Measurements from ENCODE around the gene ZNF740. TPM values are rescaled to one million over a fixed set of nuclear protein-coding genes. Genes with fewer than 3 reads are reported as not detected.

The ZNF740 gene
- total RNA-seq, 1 donor from 2014 or later, result 16.6 TPM

DNA sequence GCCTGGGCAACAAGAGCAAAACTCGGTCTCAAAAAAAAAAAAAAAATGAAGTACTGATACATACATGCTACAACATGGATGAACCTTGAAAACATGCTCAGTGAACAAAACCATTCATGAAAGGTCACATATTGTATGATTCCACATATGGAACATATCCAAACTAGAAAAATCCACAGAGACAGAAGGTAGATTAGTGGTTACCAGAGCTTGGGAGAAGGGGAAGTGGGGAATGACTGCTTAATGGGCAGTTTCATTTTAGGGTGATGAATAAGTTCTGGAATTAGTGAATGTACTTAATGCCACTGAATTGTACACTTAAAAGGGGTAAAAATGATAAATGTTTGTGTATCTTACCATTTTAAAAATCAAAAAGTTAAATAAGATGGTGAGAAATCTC lies 23.8 kb downstream of the ZNF740 start:
- no peak overlapping the region for H3K4me3 ChIP-seq (ENCODE audit: low read depth, low read length)
- no peak for FAIRE-seq
- TF ChIP-seq, protein P1, sequence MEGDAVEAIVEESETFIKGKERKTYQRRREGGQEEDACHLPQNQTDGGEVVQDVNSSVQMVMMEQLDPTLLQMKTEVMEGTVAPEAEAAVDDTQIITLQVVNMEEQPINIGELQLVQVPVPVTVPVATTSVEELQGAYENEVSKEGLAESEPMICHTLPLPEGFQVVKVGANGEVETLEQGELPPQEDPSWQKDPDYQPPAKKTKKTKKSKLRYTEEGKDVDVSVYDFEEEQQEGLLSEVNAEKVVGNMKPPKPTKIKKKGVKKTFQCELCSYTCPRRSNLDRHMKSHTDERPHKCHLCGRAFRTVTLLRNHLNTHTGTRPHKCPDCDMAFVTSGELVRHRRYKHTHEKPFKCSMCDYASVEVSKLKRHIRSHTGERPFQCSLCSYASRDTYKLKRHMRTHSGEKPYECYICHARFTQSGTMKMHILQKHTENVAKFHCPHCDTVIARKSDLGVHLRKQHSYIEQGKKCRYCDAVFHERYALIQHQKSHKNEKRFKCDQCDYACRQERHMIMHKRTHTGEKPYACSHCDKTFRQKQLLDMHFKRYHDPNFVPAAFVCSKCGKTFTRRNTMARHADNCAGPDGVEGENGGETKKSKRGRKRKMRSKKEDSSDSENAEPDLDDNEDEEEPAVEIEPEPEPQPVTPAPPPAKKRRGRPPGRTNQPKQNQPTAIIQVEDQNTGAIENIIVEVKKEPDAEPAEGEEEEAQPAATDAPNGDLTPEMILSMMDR (IDR thresholded peaks at IDR 0.05; ENCODE audit: insufficient read depth, low read length, severe bottlenecking), result no peak
- no peak for DNase-seq (ENCODE audit: low read depth)
- H3K27me3 ChIP-seq (ENCODE audit: control insufficient read depth, insufficient read depth, low read length), result no peaks in the 10 kb centered on the region
- H3K36me3 ChIP-seq (ENCODE audit: control insufficient read depth, insufficient read depth, low read length), result no peaks in the 10 kb centered on the region

DNA sequence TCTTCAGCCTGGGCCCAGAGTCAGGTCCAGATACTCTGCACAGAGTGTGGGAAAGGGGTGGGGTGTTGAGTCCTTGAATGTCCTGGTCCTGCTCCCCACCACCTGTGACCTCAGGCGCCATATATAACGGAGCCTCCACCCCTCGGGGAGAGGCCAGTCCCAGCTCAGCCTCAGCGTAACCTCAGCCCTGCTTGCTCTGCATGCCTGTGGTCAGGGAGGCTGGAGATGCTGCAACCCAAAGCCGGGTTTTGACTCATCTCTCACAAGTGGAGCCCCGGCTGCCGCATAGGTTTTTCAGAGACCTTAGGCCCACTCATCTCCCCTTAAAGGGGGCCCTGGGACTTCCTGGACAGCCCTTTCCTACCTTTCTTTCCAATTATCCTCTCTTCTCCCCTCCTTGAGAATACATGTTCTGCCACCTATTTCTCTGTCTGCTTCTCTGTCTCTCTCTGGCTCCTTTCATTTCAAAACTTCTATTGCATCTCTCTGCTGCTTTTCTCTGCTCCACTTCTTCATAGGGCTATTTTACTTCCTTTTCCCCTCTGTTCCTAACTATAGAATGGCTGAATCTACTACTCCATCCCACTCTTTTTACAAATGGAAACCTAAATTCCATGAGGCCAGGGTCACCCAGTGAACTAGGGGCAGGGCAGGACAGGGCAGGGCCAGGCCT lies 25.4 kb downstream of the ZNF740 start:
- TF ChIP-seq, protein P1 (IDR thresholded peaks at IDR 0.05; ENCODE audit: insufficient read depth, low read length, severe bottlenecking), result no peak
- Histone ChIP-seq H3K36me3 (ENCODE audit: control insufficient read depth, insufficient read depth, low read length) (peaks cover 2% of the 10 kb centered on the region), H3K4me3 (ENCODE audit: low read depth, low read length) (no peak overlapping the region), H3K27me3 (ENCODE audit: control insufficient read depth, insufficient read depth, low read length) (no peaks in the 10 kb centered on the region)
- FAIRE-seq (no peak), DNase-seq (ENCODE audit: low read depth) (peak; percentile 63)

DNA sequence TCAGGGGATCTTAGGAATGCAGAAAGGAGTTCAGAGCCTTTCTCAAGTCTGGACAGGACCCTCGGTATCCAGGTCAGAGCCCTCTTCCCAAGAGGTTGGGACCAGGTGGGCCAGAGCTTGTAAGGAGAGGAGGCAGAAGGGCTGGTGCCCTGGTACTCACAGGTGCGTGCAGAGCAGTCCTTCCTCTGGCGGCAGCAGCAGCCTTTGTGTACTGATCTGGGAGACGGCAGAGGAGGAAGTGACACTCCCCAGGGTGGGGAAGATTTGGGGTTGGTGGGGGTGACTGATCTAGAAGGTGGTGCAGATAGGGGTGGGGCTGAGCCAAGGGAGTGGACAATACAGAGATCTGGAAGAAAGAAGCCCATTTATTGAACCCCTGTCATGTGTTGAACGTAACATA lies 26.5 kb downstream of the ZNF740 start, which contains the start of gene ITGB7:
ITGB7 (minus strand) TSS at position 210 of the 400 bp plus-strand sequence. CDS start 6,808 bp downstream, outside the sequence.
- FAIRE-seq (no peak), DNase-seq (ENCODE audit: low read depth) (no peak)
- Histone ChIP-seq H3K4me3 (ENCODE audit: low read depth, low read length) (no peak within 1 kb of the TSS), H3K36me3 (ENCODE audit: control insufficient read depth, insufficient read depth, low read length) (peaks cover 13% of the 10 kb centered on the region), H3K27me3 (ENCODE audit: control insufficient read depth, insufficient read depth, low read length) (no peaks in the 10 kb centered on the region)
- TF ChIP-seq, protein P1 (IDR thresholded peaks at IDR 0.05; ENCODE audit: insufficient read depth, low read length, severe bottlenecking), result no peak

DNA sequence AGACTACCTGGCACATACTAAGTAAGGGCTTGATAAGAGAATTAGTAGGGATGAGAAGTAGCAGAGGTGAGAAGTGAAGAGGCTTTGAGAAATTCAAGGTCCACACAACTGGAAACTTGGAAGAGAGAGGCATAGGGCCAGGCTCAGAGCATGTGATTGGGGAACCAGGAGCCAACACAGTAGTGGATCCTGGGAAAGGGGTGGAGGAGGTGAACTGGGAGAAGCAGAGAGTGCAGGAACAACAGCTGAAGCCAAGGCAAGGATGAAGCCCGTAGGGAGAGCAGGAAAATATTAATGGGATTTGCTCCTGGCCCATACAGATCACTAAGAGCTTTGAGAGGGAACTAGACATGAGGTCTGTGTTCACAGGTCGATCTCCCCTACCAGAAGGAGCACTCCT lies 27.9 kb downstream of the ZNF740 start:
- TF ChIP-seq, protein P1 (IDR thresholded peaks at IDR 0.05; ENCODE audit: insufficient read depth, low read length, severe bottlenecking), result no peak
- no peak for FAIRE-seq
- H3K36me3 ChIP-seq (ENCODE audit: control insufficient read depth, insufficient read depth, low read length), result peaks cover 22% of the 10 kb centered on the region
- H3K27me3 ChIP-seq (ENCODE audit: control insufficient read depth, insufficient read depth, low read length), result no peaks in the 10 kb centered on the region
- DNase-seq (ENCODE audit: low read depth), result no peak
- no peak overlapping the region for H3K4me3 ChIP-seq (ENCODE audit: low read depth, low read length)

DNA sequence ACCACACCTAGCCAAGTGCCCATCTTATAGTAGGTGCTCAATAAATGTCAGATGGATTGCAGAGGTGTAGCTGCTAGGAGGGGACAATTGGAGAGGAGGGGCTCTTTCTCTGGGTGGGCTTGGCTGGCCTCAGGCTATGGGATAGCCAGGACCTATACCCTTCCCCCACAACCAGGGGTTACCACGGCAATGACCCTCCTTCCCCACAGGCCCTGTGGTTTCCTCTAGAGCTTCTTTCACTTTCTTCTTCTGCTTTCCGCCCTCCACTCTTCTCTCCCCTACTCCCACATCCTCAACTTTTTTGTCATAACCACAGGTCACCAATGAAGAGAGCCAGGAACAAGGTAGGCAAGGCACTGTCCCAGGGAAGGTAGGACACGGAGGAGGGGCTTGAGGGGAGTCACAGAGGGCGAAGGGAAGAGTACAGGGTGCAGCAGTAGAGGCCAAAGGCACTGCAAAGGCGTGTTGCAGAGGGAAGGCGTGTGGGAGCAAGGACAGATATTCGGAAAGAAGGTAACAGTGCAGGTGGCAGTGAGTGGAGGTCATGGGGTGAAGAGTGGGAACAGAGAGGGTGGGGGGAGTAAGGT lies 28.4 kb downstream of the ZNF740 start:
- no peak for FAIRE-seq
- Histone ChIP-seq H3K4me3 (ENCODE audit: low read depth, low read length) (no peak overlapping the region), H3K36me3 (ENCODE audit: control insufficient read depth, insufficient read depth, low read length) (peaks cover 27% of the 10 kb centered on the region), H3K27me3 (ENCODE audit: control insufficient read depth, insufficient read depth, low read length) (no peaks in the 10 kb centered on the region)
- DNase-seq (ENCODE audit: low read depth), result no peak
- TF ChIP-seq, protein P1 (IDR thresholded peaks at IDR 0.05; ENCODE audit: insufficient read depth, low read length, severe bottlenecking), result no peak

Measured in bronchial epithelial cell (primary cell).